ENCODE measurements around the gene CNRIP1.
A peak's percentile ranks its signal among the peaks of the same experiment; 100 is the strongest.

DNA sequence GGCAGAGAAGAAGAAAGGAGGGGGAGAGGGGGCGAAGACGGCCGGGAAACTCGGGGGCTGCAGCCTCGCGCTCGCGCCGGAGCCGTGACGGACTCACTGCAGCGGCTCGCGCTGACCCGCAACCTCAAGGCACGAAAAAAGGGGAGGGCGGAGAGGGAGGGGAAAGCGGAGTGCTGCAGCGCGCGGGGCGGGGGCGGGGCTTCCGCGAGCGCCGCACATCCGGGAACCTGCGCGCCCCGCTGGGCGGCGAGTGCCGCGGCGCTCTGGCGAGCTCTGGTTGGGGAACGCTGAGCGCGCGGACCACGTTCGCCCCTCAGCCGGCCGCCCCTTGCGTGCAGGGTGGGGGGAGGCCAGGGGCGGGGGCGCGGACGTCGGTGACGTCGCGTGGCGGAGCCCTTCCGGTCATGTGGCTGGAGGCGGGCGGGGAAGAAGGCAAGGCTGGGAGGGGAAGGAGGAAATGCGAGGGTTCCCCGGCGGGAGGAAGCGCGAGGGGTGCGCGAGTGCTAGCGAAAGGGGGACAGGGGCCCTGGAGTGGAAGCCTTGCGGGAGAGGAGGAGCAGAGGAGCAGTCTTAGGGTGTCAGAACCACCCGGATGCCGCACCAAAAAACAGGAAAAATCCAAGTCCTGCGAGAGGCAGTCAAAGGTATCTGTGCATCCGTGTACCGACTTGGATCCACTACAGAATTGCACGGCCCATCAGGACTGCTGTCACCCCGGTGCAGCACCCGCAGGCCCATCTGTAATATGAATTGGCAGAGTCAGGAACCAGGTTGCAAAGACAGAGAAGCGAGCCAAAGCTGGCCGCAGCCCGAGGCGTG is 67.1 kb downstream of the CNRIP1 start, which contains the start of gene PPP3R1:
- TF ChIP-seq, protein P1, sequence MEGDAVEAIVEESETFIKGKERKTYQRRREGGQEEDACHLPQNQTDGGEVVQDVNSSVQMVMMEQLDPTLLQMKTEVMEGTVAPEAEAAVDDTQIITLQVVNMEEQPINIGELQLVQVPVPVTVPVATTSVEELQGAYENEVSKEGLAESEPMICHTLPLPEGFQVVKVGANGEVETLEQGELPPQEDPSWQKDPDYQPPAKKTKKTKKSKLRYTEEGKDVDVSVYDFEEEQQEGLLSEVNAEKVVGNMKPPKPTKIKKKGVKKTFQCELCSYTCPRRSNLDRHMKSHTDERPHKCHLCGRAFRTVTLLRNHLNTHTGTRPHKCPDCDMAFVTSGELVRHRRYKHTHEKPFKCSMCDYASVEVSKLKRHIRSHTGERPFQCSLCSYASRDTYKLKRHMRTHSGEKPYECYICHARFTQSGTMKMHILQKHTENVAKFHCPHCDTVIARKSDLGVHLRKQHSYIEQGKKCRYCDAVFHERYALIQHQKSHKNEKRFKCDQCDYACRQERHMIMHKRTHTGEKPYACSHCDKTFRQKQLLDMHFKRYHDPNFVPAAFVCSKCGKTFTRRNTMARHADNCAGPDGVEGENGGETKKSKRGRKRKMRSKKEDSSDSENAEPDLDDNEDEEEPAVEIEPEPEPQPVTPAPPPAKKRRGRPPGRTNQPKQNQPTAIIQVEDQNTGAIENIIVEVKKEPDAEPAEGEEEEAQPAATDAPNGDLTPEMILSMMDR (IDR thresholded peaks at IDR 0.05 in 8 of 11, conservative IDR thresholded peaks at IDR 0.05 in 3 of 11) = peak in 2 of 11 experiments; percentile 6 to 27
- TF ChIP-seq POLR2A (IDR thresholded peaks at IDR 0.05) = peak; percentile 19 to 90 (median 85)

Data from spleen (tissue), 7 donors.